HG03280 (cell line): ENCODE data around the gene GPS2.

Experiments used
- ATAC-seq: cut with Tn5 transposase; IDR thresholded peaks from one replicate; pipeline ENCODE4 v1.9.1; 2021; ENCODE audit warnings: mild to moderate bottlenecking, moderate library complexity; ENCODE audit not compliant: unreplicated experiment

Gene GPS2

GRCh38 chr17:7293816-7294613 lies 21.1 kb downstream of the GPS2 start:
- ATAC-seq: no peak

GRCh38 chr17:7293159-7293558 lies 22.0 kb downstream of the GPS2 start:
- no peak for ATAC-seq

GRCh38 chr17:7292729-7293128 lies 22.4 kb downstream of the GPS2 start:
- ATAC-seq: no peak

- no peak for ATAC-seq
Measured at GRCh38 chr17:7292194-7292593, 23.0 kb downstream of the GPS2 start.

- ATAC-seq: no peak
Measured at GRCh38 chr17:7290685-7291084, 24.5 kb downstream of the GPS2 start.

GRCh38 chr17:7290166-7290565 lies 25.0 kb downstream of the GPS2 start:
- no peak for ATAC-seq

GRCh38 chr17:7289256-7290032 lies 25.7 kb downstream of the GPS2 start:
- ATAC-seq: no peak

GRCh38 chr17:7285679-7286078 lies 29.5 kb downstream of the GPS2 start:
- ATAC-seq: no peak

- ATAC-seq: no peak
Measured at GRCh38 chr17:7284911-7285310, 30.2 kb downstream of the GPS2 start.

- no peak for ATAC-seq
Measured at GRCh38 chr17:7283471-7284216, 31.5 kb downstream of the GPS2 start.

GRCh38 chr17:7282752-7283321 lies 32.3 kb downstream of the GPS2 start:
- ATAC-seq: no peak

- no peak for ATAC-seq
Measured at GRCh38 chr17:7281953-7282751, 33.0 kb downstream of the GPS2 start.

- ATAC-seq: peak; percentile 58
Measured at GRCh38 chr17:7281074-7281952, 33.8 kb downstream of the GPS2 start, which contains the start of gene SLC2A4. Gene SLC2A4 (plus strand): TSS chr17:7281718. CDS start chr17:7281935, 217 bp downstream.

- no peak for ATAC-seq
Measured at GRCh38 chr17:7280519-7281073, 34.6 kb downstream of the GPS2 start.

GRCh38 chr17:7279448-7279847 lies 35.7 kb downstream of the GPS2 start:
- ATAC-seq: no peak

GRCh38 chr17:7266784-7267183 lies 48.4 kb downstream of the GPS2 start:
- no peak for ATAC-seq

GRCh38 chr17:7263801-7264078 lies 51.4 kb downstream of the GPS2 start:
- ATAC-seq: no peak

- no peak for ATAC-seq
Measured at GRCh38 chr17:7262935-7263800, 52.0 kb downstream of the GPS2 start.
